K562 (cell line): ENCODE results near the gene LRRC43. TPM values are rescaled to one million over a fixed set of nuclear protein-coding genes. Genes with fewer than 3 reads are reported as not detected.
A peak's percentile ranks its signal among the peaks of the same experiment; 100 is the strongest.

Source experiments
- ELF2 ChIP-seq: fragments of 250-450 bp; sonication (Bioruptor Pico); IDR thresholded peaks from 2 replicates; pipeline ENCODE4 v1.5.0; 2021; ENCODE audit warnings: mild to moderate bottlenecking
- ESRRA ChIP-seq: fragments of 450-650 bp; IDR thresholded peaks from 2 replicates; pipeline ENCODE4 v1.6.1; 2014; ENCODE audit warnings: low read depth, mild to moderate bottlenecking, moderate library complexity, borderline replicate concordance
- GABPA ChIP-seq: fragments of 200-800 bp; sonication (Bioruptor generic); conservative IDR thresholded peaks from 2 replicates; pipeline ENCODE4 v1.6.1; 2016; ENCODE audit warnings: low read depth, missing genetic modification characterization, missing compliant biosample characterization
- LEF1 ChIP-seq: fragments of 450-650 bp; IDR thresholded peaks from 2 replicates; pipeline ENCODE4 v1.6.1; 2016; ENCODE audit warnings: mild to moderate bottlenecking
- MECOM ChIP-seq: fragments of 250-450 bp; sonication (Bioruptor Pico); IDR thresholded peaks from 2 replicates; pipeline ENCODE4 v1.8.0; 2022; ENCODE audit warnings: inconsistent platforms
- MXI1 ChIP-seq: IDR thresholded peaks from 2 replicates; pipeline ENCODE4 v1.6.1; 2011; ENCODE audit warnings: low read depth, mild to moderate bottlenecking, improper control_type of control experiment, low read length
- POLR3G ChIP-seq: IDR thresholded peaks from 2 replicates; pipeline ENCODE4 v1.6.1; 2011; ENCODE audit not compliant: insufficient read length, insufficient replicate concordance; ENCODE audit errors: extremely low read depth
- PYGO2 ChIP-seq: fragments of 450-650 bp; IDR thresholded peaks from 2 replicates; pipeline ENCODE4 v1.6.1; 2016; ENCODE audit warnings: mild to moderate bottlenecking, missing genetic modification characterization, moderate library complexity, missing compliant biosample characterization
- RFX5 ChIP-seq: IDR thresholded peaks from 2 replicates; pipeline ENCODE4 v1.6.1; 2011; ENCODE audit warnings: low read depth, mild to moderate bottlenecking, improper control_type of control experiment, low read length
- SMC3 ChIP-seq: conservative IDR thresholded peaks from 2 replicates; pipeline ENCODE4 v1.6.1; 2011; ENCODE audit warnings: low read depth, low read length, improper control_type of control experiment; ENCODE audit not compliant: insufficient read depth
- TCF7L2 ChIP-seq: fragments of 150-350 bp; IDR thresholded peaks from 2 replicates; pipeline ENCODE4 v1.6.1; 2016; ENCODE audit warnings: low read depth, mild to moderate bottlenecking, low read length, moderate library complexity
- THRAP3 ChIP-seq: fragments of 450-650 bp; IDR thresholded peaks from 2 replicates; pipeline ENCODE4 v1.6.1; 2016; ENCODE audit warnings: mild to moderate bottlenecking, inconsistent platforms, borderline replicate concordance
- YBX1 ChIP-seq: fragments of 450-650 bp; IDR thresholded peaks from 2 replicates; pipeline ENCODE4 v1.7.1; 2016; ENCODE audit warnings: mild to moderate bottlenecking
- ZC3H4 ChIP-seq: sonication (generic); formaldehyde crosslinking; IDR thresholded peaks from 2 replicates; pipeline ENCODE4 v1.9.0; 2021; ENCODE audit warnings: missing genetic modification reagents, borderline replicate concordance
- ZEB2 ChIP-seq: fragments of 450-650 bp; IDR thresholded peaks from 2 replicates; pipeline ENCODE4 v1.6.1; 2016
- ZNF197 ChIP-seq: fragments of 200-800 bp; sonication (Bioruptor generic); IDR thresholded peaks from 2 replicates; pipeline ENCODE4 v1.6.1; 2016; ENCODE audit warnings: low read depth, missing genetic modification characterization, missing compliant biosample characterization
- ZNF224 ChIP-seq: sonication (generic); formaldehyde crosslinking; IDR thresholded peaks from 2 replicates; pipeline ENCODE4 v1.8.0; 2022; ENCODE audit warnings: mild to moderate bottlenecking, missing genetic modification reagents
- ZNF408 ChIP-seq: fragments of 250-450 bp; sonication (Bioruptor Pico); IDR thresholded peaks from 2 replicates; pipeline ENCODE4 v1.4.0; 2020; ENCODE audit warnings: low read depth, mild to moderate bottlenecking, moderate library complexity
- polyA plus RNA-seq, 8 experiments: library from polyadenylated mRNA; depleted of rRNA in 4 of 8; stranded (reverse) in 5 of 8; unstranded in 3 of 8; fragments of >200 nt; fragmentation: Nextera tagmentation in 2 of 8; fragmentation: Illumina TruSeq in 1 of 8; extraction: Ambion mirVana in 2 of 8; extraction: Trizol in 1 of 8; gene quantifications; 2 replicates each; pipeline versions ENCODE4 v1.2.1 to v1.2.3, GENCODE V29; 2011 to 2014; ENCODE audit warnings: inconsistent platforms in 1 of 8, missing spikeins in 1 of 8
- total RNA-seq, 7 experiments: library from RNA; depleted of rRNA in 6 of 7; stranded (reverse); fragments of >200 nt in 6 of 7; fragmentation: Illumina TruSeq in 2 of 7; extraction: Trizol in 2 of 7; gene quantifications; 2 replicates each; pipeline versions ENCODE4 v1.2.1 to v1.2.3, GENCODE V29; 2011 to 2021; ENCODE audit warnings: low replicate concordance in 1 of 7
- TF ChIP-seq, protein P1 (sequence below): fragments of 450-650 bp; conservative IDR thresholded peaks from 2 replicates; pipeline ENCODE4 v1.6.1; 2016; ENCODE audit warnings: missing genetic modification characterization, low read depth, mild to moderate bottlenecking, missing compliant biosample characterization, moderate library complexity
- TF ChIP-seq, protein P2 (sequence below): fragments of 450-650 bp; IDR thresholded peaks from 2 replicates; pipeline ENCODE4 v1.6.1; 2016; ENCODE audit warnings: low read depth, mild to moderate bottlenecking, moderate library complexity
- TF ChIP-seq, protein P3 (sequence below): fragments of 250-450 bp; sonication (Bioruptor Pico); IDR thresholded peaks from 2 replicates; pipeline ENCODE4 v1.8.0; 2022; ENCODE audit warnings: moderate library complexity, mild to moderate bottlenecking, inconsistent platforms
- TF ChIP-seq, protein P4 (sequence below): fragments of 200-800 bp; sonication (Bioruptor generic); IDR thresholded peaks from 2 replicates; pipeline ENCODE4 v1.6.1; 2017; ENCODE audit warnings: missing genetic modification characterization, missing compliant biosample characterization
- TF ChIP-seq, protein P5 (sequence below): fragments of 450-650 bp; formaldehyde crosslinking; IDR thresholded peaks from 2 replicates; pipeline ENCODE4 v1.4.0; 2022; ENCODE audit warnings: missing genetic modification characterization

Gene LRRC43
- total and polyA plus RNA-seq, 9 of the 15 experiments (the other 6 are each of a cell fraction or from before 2014, with no cell fraction given) = 0.19 TPM; not detected in 8

DNA sequence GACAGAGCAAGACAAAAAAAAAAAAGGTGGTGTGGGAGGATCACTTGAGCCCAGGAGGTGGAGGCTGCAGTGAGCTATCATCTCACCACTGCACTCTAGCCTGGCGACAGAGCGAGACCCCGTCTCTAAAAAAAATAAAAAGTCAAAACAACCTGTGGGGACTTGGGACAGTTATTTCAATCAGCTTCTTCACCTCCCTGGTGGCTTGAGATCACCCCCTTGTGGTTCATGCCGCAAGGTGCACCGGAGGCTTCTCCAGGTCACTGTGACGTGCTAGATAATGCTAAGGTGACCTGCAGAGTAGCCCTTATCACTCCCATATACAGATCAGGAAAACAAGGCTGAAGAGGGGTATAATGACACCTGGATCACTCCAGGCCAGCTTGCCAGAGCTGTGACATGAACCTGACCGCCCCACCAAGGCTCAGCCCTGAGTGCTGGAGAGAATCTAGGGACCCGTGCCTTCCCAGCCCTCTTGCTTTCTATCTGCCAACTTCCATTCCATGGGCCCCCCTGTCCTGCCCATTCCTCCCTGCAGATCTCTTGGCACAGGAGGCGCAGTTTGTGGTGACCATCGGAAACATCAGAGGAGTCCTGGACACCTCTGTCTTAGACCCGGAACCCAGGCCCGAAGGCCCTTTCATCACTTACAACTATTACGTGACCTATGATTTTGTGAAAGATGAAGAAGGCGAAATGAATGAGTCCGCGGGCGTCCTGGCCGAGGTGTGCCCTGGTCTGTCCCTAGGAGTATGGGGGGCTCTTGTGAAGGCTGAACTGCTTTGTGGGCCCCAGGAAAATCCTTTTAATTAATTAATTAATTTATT, 8.1 kb downstream of the LRRC43 start (continued):
- TF ChIP-seq, protein P1, sequence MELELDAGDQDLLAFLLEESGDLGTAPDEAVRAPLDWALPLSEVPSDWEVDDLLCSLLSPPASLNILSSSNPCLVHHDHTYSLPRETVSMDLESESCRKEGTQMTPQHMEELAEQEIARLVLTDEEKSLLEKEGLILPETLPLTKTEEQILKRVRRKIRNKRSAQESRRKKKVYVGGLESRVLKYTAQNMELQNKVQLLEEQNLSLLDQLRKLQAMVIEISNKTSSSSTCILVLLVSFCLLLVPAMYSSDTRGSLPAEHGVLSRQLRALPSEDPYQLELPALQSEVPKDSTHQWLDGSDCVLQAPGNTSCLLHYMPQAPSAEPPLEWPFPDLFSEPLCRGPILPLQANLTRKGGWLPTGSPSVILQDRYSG = no peak
- TF ChIP-seq ZEB2 = peak; percentile 18; the same call in 1 of the 2 replicates
- no peak for TF ChIP-seq POLR3G
- no peak for TF ChIP-seq TCF7L2
- no peak for TF ChIP-seq RFX5
- peak; percentile 58; the same call in 1 of the 2 replicates for TF ChIP-seq ESRRA
- TF ChIP-seq MXI1 = no peak
- TF ChIP-seq ZNF224 (CRISPR knock-in tag) = no peak
- TF ChIP-seq, protein P2, sequence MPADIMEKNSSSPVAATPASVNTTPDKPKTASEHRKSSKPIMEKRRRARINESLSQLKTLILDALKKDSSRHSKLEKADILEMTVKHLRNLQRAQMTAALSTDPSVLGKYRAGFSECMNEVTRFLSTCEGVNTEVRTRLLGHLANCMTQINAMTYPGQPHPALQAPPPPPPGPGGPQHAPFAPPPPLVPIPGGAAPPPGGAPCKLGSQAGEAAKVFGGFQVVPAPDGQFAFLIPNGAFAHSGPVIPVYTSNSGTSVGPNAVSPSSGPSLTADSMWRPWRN = no peak
- peak; percentile 89 for TF ChIP-seq SMC3
- no peak for TF ChIP-seq LEF1
- TF ChIP-seq, protein P3, sequence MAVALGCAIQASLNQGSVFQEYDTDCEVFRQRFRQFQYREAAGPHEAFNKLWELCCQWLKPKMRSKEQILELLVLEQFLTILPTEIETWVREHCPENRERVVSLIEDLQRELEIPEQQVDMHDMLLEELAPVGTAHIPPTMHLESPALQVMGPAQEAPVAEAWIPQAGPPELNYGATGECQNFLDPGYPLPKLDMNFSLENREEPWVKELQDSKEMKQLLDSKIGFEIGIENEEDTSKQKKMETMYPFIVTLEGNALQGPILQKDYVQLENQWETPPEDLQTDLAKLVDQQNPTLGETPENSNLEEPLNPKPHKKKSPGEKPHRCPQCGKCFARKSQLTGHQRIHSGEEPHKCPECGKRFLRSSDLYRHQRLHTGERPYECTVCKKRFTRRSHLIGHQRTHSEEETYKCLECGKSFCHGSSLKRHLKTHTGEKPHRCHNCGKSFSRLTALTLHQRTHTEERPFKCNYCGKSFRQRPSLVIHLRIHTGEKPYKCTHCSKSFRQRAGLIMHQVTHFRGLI (CRISPR knock-in tag) = no peak
- no peak for TF ChIP-seq GABPA (tag)
- TF ChIP-seq ZNF197 (CRISPR knock-in tag) = no peak
- TF ChIP-seq, protein P4, sequence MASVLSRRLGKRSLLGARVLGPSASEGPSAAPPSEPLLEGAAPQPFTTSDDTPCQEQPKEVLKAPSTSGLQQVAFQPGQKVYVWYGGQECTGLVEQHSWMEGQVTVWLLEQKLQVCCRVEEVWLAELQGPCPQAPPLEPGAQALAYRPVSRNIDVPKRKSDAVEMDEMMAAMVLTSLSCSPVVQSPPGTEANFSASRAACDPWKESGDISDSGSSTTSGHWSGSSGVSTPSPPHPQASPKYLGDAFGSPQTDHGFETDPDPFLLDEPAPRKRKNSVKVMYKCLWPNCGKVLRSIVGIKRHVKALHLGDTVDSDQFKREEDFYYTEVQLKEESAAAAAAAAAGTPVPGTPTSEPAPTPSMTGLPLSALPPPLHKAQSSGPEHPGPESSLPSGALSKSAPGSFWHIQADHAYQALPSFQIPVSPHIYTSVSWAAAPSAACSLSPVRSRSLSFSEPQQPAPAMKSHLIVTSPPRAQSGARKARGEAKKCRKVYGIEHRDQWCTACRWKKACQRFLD (CRISPR knock-in tag) = no peak
- TF ChIP-seq YBX1 = no peak
- TF ChIP-seq ZC3H4 (CRISPR knock-in tag) = no peak
- TF ChIP-seq ELF2 = no peak
- TF ChIP-seq, protein P5, sequence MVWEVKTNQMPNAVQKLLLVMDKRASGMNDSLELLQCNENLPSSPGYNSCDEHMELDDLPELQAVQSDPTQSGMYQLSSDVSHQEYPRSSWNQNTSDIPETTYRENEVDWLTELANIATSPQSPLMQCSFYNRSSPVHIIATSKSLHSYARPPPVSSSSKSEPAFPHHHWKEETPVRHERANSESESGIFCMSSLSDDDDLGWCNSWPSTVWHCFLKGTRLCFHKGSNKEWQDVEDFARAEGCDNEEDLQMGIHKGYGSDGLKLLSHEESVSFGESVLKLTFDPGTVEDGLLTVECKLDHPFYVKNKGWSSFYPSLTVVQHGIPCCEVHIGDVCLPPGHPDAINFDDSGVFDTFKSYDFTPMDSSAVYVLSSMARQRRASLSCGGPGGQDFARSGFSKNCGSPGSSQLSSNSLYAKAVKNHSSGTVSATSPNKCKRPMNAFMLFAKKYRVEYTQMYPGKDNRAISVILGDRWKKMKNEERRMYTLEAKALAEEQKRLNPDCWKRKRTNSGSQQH (CRISPR knock-in tag) = no peak
- TF ChIP-seq MECOM (CRISPR knock-in tag) = no peak
- no peak for TF ChIP-seq PYGO2 (tag)
- no peak for TF ChIP-seq THRAP3
- TF ChIP-seq ZNF408 = no peak
